Stomach (tissue), 9 donors: ENCODE measurements around the gene CFAP65. TPM values are rescaled to one million over a fixed set of nuclear protein-coding genes. Genes with fewer than 3 reads are reported as not detected.

Experiments
- DNase-seq, 2 donors: peaks; one replicate each; pipeline versions ENCODE4 v3.0.0 to v3.0.0-alpha.2; 2013 to 2019
- H3K27ac ChIP-seq, 5 donors: fragments of 200-600 bp in 4 of 5; sonication (generic) in 4 of 5; one replicate each; pipeline ENCODE4 v1.5.1; 2013 to 2019; ENCODE audit warnings: mild to moderate bottlenecking in 1 of 5, moderate library complexity in 1 of 5
- H3K27me3 ChIP-seq, 3 donors: fragments of 200-600 bp; sonication (generic); one replicate each; pipeline ENCODE4 v1.5.1; 2017 to 2019; ENCODE audit warnings: mixed run types in 1 of 3
- H3K36me3 ChIP-seq, 4 donors: fragments of 200-600 bp; sonication (generic); 1 replicate in 3 of 4; 2 replicates in 1 of 4; pipeline ENCODE4 v1.5.1; 2016 to 2019
- H3K4me1 ChIP-seq, 4 donors: fragments of 200-600 bp; sonication (generic); one replicate each; pipeline ENCODE4 v1.5.1; 2016 to 2019
- H3K4me3 ChIP-seq, 4 donors: fragments of 200-600 bp; sonication (generic) in 3 of 4; one replicate each; pipeline ENCODE4 v1.5.1; 2016 to 2019; ENCODE audit warnings: mild to moderate bottlenecking in 1 of 4
- H3K9me3 ChIP-seq, 4 donors: fragments of 200-600 bp; sonication (generic); one replicate each; pipeline ENCODE4 v1.5.1; 2016 to 2019
- EP300 ChIP-seq: sonication (generic); formaldehyde crosslinking; IDR thresholded peaks from one replicate; pipeline ENCODE4 v1.6.1; 2017; ENCODE audit warnings: antibody characterized with exemption
- POLR2A ChIP-seq, 4 donors: fragments of 450-650 bp; IDR thresholded peaks; one replicate each; pipeline ENCODE4 v1.6.1; 2016; ENCODE audit warnings: antibody characterized with exemption in 4 of 4, control low read depth in 2 of 4, mild to moderate bottlenecking in 1 of 4, moderate library complexity in 1 of 4
- POLR2AphosphoS5 ChIP-seq, 3 donors: sonication (generic); formaldehyde crosslinking; IDR thresholded peaks; one replicate each; pipeline ENCODE4 v1.6.1; 2016; ENCODE audit warnings: antibody characterized with exemption in 3 of 3
- WGBS, 5 donors: extraction: QIAGEN DNeasy Blood & Tissue Kit in 3 of 5; methylation state at CpG; one replicate each; pipeline versions ENCODE4 v1.1.5 to v1.1.7; 2013 to 2018; 5-methylcytosine and 5-hydroxymethylcytosine counted together
- intact Hi-C: fragments of 100-400 bp; cut with DNase I; formaldehyde crosslinking; loops from one replicate; pipeline ENCODE4 v1.15.1; 2023; ENCODE audit warnings: low total_unique reads
- polyA plus RNA-seq, 3 donors: library from polyadenylated mRNA; stranded (reverse); fragments of 200-250 nt; gene quantifications; one replicate each; pipeline ENCODE4 v1.2.3, GENCODE V29; 2013
- total RNA-seq, 5 donors: library from RNA; depleted of rRNA; stranded (reverse); fragments of >200 nt; gene quantifications; one replicate each; pipeline versions ENCODE4 v1.1.0 to v1.2.3, GENCODE V29; 2014 to 2016
- TF ChIP-seq, protein P1 (sequence below), 7 experiments: fragments of 450-650 bp in 4 of 7; fragments of 200-600 bp in 3 of 7; sonication (generic) in 3 of 7; IDR thresholded peaks; one replicate each; pipeline ENCODE4 v1.5.1; 2016 to 2019; ENCODE audit warnings: antibody characterized with exemption in 7 of 7, control low read depth in 2 of 7, mild to moderate bottlenecking in 1 of 7
- donor health status: healthy with polysubstance abuse.
- donor health status: Bipolar disorder and iron deficiency.
- donor health status: healthy.

The CFAP65 gene
- total and polyA plus RNA-seq, 8 donors = 0.10 to 2.6 TPM; not detected in 6

DNA sequence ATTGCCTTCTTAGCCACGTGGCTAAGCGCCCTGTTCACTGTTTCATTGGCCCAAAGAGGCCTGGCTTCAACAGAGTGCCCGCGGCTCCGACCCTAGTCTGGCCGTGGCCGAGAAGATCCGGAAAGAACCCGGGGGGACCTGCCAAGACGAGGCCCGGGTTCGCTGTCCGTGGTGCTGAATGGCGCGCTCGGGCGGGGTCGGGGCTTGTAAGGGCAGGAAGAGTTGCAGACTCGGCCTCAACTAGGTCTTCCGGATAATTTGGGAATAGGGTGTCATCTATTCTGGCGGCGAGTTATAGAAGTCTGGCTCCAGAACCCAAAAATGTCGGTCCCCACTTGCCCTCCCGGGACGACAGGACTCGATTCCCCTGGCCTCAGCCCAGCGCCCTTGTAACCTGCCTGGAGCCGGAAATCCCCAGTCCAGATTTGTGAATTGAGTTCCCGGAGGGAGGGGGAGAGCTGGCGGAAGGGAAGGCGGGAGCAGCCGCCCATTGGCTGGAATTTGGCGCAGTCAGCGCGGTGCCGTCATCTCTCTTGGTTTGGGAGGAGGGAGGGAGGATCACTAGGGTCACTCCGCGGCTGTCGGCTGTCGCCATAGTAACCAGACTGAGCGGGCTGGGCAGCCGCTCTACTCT lies 78.3 kb downstream of the CFAP65 start:
- Histone ChIP-seq H3K27ac (peak overlapping the region in 2 of 5 donors; percentile 8 to 37), H3K36me3 (no peaks in the 10 kb centered on the region), H3K27me3 (peaks cover 44 to 97% (median 83%) of the 10 kb centered on the region in 3 donors), H3K4me3 (no peak overlapping the region), H3K9me3 (peaks cover 0 to 8% (median 0%) of the 10 kb centered on the region in 4 donors), H3K4me1 (peaks cover 17 to 31% (median 30%) of the 10 kb centered on the region in 4 donors)
- peak; percentile 62 to 89 for DNase-seq
- 3 to 5% (median 3%) methylated on average over 41 to 42 of the region's 42 CpGs for WGBS, 5 donors
- TF ChIP-seq POLR2AphosphoS5 (IDR thresholded peaks at IDR 0.05) = peak in 1 of 3 donors; percentile 17
- TF ChIP-seq, protein P1, sequence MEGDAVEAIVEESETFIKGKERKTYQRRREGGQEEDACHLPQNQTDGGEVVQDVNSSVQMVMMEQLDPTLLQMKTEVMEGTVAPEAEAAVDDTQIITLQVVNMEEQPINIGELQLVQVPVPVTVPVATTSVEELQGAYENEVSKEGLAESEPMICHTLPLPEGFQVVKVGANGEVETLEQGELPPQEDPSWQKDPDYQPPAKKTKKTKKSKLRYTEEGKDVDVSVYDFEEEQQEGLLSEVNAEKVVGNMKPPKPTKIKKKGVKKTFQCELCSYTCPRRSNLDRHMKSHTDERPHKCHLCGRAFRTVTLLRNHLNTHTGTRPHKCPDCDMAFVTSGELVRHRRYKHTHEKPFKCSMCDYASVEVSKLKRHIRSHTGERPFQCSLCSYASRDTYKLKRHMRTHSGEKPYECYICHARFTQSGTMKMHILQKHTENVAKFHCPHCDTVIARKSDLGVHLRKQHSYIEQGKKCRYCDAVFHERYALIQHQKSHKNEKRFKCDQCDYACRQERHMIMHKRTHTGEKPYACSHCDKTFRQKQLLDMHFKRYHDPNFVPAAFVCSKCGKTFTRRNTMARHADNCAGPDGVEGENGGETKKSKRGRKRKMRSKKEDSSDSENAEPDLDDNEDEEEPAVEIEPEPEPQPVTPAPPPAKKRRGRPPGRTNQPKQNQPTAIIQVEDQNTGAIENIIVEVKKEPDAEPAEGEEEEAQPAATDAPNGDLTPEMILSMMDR (IDR thresholded peaks at IDR 0.05) = no peak
- intact Hi-C loops = no loop called here

DNA sequence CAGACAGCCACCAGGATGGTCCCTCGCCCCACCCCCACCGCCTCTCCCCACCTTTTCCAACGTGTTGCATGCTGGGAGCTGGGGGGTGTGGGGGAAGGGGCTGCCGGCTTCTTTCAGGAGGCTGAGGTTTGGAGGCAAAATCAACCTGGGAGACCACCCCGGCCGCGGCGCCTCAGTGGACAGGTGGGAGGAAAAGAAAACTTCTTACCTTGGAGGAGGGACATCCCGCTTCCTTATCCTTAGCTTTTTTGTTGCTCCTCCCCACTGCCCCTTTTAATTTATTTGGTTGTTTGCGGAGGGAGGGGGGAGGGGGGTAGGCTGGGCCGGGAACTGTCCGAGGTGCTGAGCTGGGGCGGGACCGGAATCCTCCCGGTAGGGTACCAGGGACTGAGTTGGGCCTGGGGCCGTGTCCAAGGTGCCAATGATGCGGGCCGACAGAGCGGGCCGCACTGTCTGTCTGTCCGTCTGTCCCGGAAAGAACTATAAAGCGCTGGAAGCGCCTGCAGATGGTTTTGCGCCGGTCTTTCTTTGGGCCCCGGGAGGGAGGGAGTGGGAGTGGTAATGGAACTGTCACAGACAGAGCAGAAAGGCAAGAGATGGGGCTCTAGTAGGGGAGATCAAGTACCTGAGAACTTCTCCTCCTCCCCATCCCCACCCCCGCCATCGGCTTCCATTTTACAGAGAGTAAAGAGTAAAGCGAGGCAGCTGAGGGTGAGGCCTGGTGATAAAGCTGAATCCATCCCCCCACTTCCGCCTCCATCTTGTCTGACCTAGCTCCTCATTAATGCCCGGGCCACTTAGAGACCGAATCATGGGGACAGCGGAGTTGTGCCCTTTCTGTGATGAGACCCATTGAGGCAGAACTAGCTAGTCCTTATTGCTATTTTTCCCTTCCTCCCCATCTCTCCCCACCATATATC lies 79.4 kb downstream of the CFAP65 start:
- intact Hi-C loops = no loop called here
- DNase-seq = no peak
- H3K4me3 ChIP-seq = no peak overlapping the region
- no peaks in the 10 kb centered on the region for H3K36me3 ChIP-seq
- TF ChIP-seq, protein P1 (IDR thresholded peaks at IDR 0.05) = no peak
- TF ChIP-seq POLR2A (IDR thresholded peaks at IDR 0.05) (no peak), POLR2AphosphoS5 (IDR thresholded peaks at IDR 0.05) (no peak), EP300 (no peak)
- H3K9me3 ChIP-seq = peaks cover 0 to 8% (median 0%) of the 10 kb centered on the region in 4 donors
- H3K27ac ChIP-seq = peak overlapping the region in 1 of 5 donors; percentile 37
- H3K27me3 ChIP-seq = peaks cover 44 to 98% (median 84%) of the 10 kb centered on the region in 3 donors
- peaks cover 17 to 31% (median 30%) of the 10 kb centered on the region in 4 donors for H3K4me1 ChIP-seq
- 10 to 17% (median 13%) methylated on average over 30 to 34 of the region's 34 CpGs for WGBS, 5 donors

DNA sequence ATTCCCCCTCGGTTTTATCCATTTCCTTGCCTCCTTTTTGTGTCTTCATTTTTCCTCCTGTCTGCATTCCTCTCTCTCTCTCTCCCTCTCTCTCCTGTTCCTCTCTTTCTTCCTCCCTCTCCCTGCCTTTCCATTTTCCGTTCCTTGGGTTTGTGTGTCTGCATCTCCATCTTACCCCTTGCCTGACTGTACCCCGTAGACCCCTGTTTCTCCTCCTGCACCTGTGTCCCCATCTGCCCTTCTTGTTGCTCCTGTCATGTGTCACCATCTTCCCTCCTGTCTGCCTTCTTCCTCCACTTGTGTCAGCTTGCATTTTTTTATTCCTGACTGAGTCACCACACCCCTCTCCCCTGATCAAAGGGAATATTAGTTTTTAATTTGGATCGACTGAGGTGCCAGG lies 80.1 kb downstream of the CFAP65 start:
- H3K27me3 ChIP-seq = peaks cover 44 to 100% (median 80%) of the 10 kb centered on the region in 3 donors
- WGBS, 5 donors = 5 to 8% (median 7%) methylated on average over 4 of the region's 4 CpGs

More for the DNA sequence above, 80.1 kb downstream of the CFAP65 start:
- Histone ChIP-seq H3K9me3 (peaks cover 0 to 8% (median 0%) of the 10 kb centered on the region in 4 donors), H3K36me3 (no peaks in the 10 kb centered on the region), H3K27ac (no peak overlapping the region), H3K4me1 (peaks cover 17 to 31% (median 30%) of the 10 kb centered on the region in 4 donors), H3K4me3 (peak overlapping the region in 1 of 4 donors; percentile 42)
- TF ChIP-seq POLR2A (IDR thresholded peaks at IDR 0.05) = no peak
- TF ChIP-seq, protein P1 (IDR thresholded peaks at IDR 0.05) = no peak
- no peak for TF ChIP-seq EP300
- TF ChIP-seq POLR2AphosphoS5 (IDR thresholded peaks at IDR 0.05) = no peak
- DNase-seq = no peak
- intact Hi-C loops = no loop called here
